H9 (cell line): ENCODE data around the gene ARID1B. TPM values are rescaled to one million over a fixed set of nuclear protein-coding genes. Genes with fewer than 3 reads are reported as not detected.

Experiments used
- DNase-seq: peaks from one replicate; pipeline ENCODE4 v3.0.0-alpha.2; 2017
- H2AFZ ChIP-seq: one replicate; pipeline ENCODE4 v1.6.1; 2013; ENCODE audit warnings: mild to moderate bottlenecking, low read length, control low read depth, moderate library complexity
- H2AK5ac ChIP-seq: 2 replicates; pipeline ENCODE4 v1.6.1; 2013; ENCODE audit warnings: low read length, control low read depth, mixed read lengths; ENCODE audit not compliant: insufficient read length
- H2BK120ac ChIP-seq: one replicate; pipeline ENCODE4 v1.6.1; 2013; ENCODE audit warnings: low read depth, mild to moderate bottlenecking, low read length, control low read depth, inconsistent platforms; ENCODE audit not compliant: poor library complexity, severe bottlenecking
- H2BK12ac ChIP-seq: 2 replicates; pipeline ENCODE4 v1.6.1; 2013; ENCODE audit warnings: low read length, control low read depth, mixed read lengths, low read depth; ENCODE audit not compliant: insufficient read length
- H2BK15ac ChIP-seq: 2 replicates; pipeline ENCODE4 v1.6.1; 2013; ENCODE audit warnings: low read depth, low read length, control low read depth
- H2BK20ac ChIP-seq: one replicate; pipeline ENCODE4 v1.6.1; 2013; ENCODE audit warnings: low read depth, mild to moderate bottlenecking, low read length, control low read depth, inconsistent platforms; ENCODE audit not compliant: poor library complexity, severe bottlenecking
- H2BK5ac ChIP-seq: 2 replicates; pipeline ENCODE4 v1.6.1; 2013; ENCODE audit warnings: low read length, control low read depth, mixed read lengths; ENCODE audit not compliant: insufficient read length
- H3K14ac ChIP-seq: 2 replicates; pipeline ENCODE4 v1.6.1; 2013; ENCODE audit warnings: low read length, control low read depth; ENCODE audit not compliant: insufficient read depth
- H3K18ac ChIP-seq: 2 replicates; pipeline ENCODE4 v1.6.1; 2013; ENCODE audit warnings: low read depth, mild to moderate bottlenecking, mixed read lengths, low read length, control low read depth; ENCODE audit not compliant: insufficient read length
- H3K23ac ChIP-seq: 2 replicates; pipeline ENCODE4 v1.6.1; 2013; ENCODE audit warnings: low read length, control low read depth, mixed read lengths, low read depth; ENCODE audit not compliant: insufficient read length
- H3K23me2 ChIP-seq: 2 replicates; pipeline ENCODE4 v1.6.1; 2013; ENCODE audit warnings: low read depth, mild to moderate bottlenecking, mixed read lengths, low read length, control low read depth; ENCODE audit not compliant: insufficient read length, poor library complexity, severe bottlenecking
- H3K27ac ChIP-seq: 2 replicates; pipeline ENCODE4 v1.5.1; 2013; ENCODE audit warnings: low read length, control low read depth, mixed read lengths, low read depth; ENCODE audit not compliant: insufficient read length
- H3K27me3 ChIP-seq: 2 replicates; pipeline ENCODE4 v1.6.1; 2013; ENCODE audit warnings: low read length, control low read depth, inconsistent platforms; ENCODE audit not compliant: insufficient read depth
- H3K4ac ChIP-seq: 2 replicates; pipeline ENCODE4 v1.6.1; 2013; ENCODE audit warnings: low read depth, mild to moderate bottlenecking, control low read depth, inconsistent platforms, low read length, moderate library complexity
- H3K4me1 ChIP-seq: 2 replicates; pipeline ENCODE4 v1.6.1; 2013; ENCODE audit warnings: low read length, control low read depth, inconsistent platforms; ENCODE audit not compliant: insufficient read depth
- H3K4me2 ChIP-seq: 2 replicates; pipeline ENCODE4 v1.6.1; 2013; ENCODE audit warnings: low read length, control low read depth, mixed read lengths; ENCODE audit not compliant: insufficient read length, insufficient read depth
- H3K56ac ChIP-seq: 2 replicates; pipeline ENCODE4 v1.6.1; 2013; ENCODE audit warnings: low read depth, mild to moderate bottlenecking, mixed read lengths, low read length, control low read depth; ENCODE audit not compliant: insufficient read length
- H3K79me1 ChIP-seq: 2 replicates; pipeline ENCODE4 v1.6.1; 2013; ENCODE audit warnings: low read depth, mild to moderate bottlenecking, moderate library complexity, low read length, control low read depth, inconsistent platforms; ENCODE audit not compliant: insufficient read depth, poor library complexity, severe bottlenecking
- H3K79me2 ChIP-seq: 2 replicates; pipeline ENCODE4 v1.6.1; 2013; ENCODE audit warnings: low read length, control low read depth, inconsistent platforms; ENCODE audit not compliant: insufficient read depth
- H3K9ac ChIP-seq: 2 replicates; pipeline ENCODE4 v1.6.1; 2013; ENCODE audit warnings: low read length, control low read depth, mixed read lengths; ENCODE audit not compliant: insufficient read length; ENCODE audit errors: extremely low read depth
- H3K9me3 ChIP-seq: one replicate; pipeline ENCODE4 v1.6.1; 2013; ENCODE audit warnings: low read depth, low read length, inconsistent platforms; ENCODE audit not compliant: control insufficient read depth
- H3T11ph ChIP-seq: one replicate; pipeline ENCODE4 v1.6.1; 2013; ENCODE audit warnings: mild to moderate bottlenecking, low read length, control low read depth, inconsistent platforms
- H4K20me1 ChIP-seq: one replicate; pipeline ENCODE4 v1.6.1; 2013; ENCODE audit not compliant: control insufficient read depth, insufficient read length, insufficient read depth
- H4K5ac ChIP-seq: 2 replicates; pipeline ENCODE4 v1.6.1; 2013; ENCODE audit warnings: low read depth, mild to moderate bottlenecking, mixed read lengths, low read length, control low read depth; ENCODE audit not compliant: insufficient read length
- H4K8ac ChIP-seq: replicated peaks from 2 replicates; pipeline ENCODE4 v1.6.1; 2013; ENCODE audit warnings: low read length, control low read depth, mixed read lengths, low read depth; ENCODE audit not compliant: insufficient read length
- H4K91ac ChIP-seq: 2 replicates; pipeline ENCODE4 v1.6.1; 2013; ENCODE audit warnings: low read depth, mild to moderate bottlenecking, moderate library complexity, mixed read lengths, low read length, control low read depth; ENCODE audit not compliant: insufficient read length
- H3K27ac Mint-ChIP-seq, 3 experiments: 2 replicates in 2 of 3; 3 replicates in 1 of 3; pipeline ENCODE4 v1.8.0; 2020 to 2021; ENCODE audit warnings: mixed read lengths in 3 of 3, mild to moderate bottlenecking in 1 of 3, moderate library complexity in 1 of 3
- H3K27me3 Mint-ChIP-seq: 2 replicates; pipeline ENCODE4 v1.8.0; 2021; ENCODE audit warnings: low read depth, mild to moderate bottlenecking, moderate library complexity, mixed read lengths
- H3K36me3 Mint-ChIP-seq, 3 experiments: 2 replicates in 2 of 3; 3 replicates in 1 of 3; pipeline ENCODE4 v1.8.0; 2020 to 2021; ENCODE audit warnings: low read depth in 3 of 3, mixed read lengths in 3 of 3; ENCODE audit not compliant: insufficient read depth in 1 of 3
- H3K4me1 Mint-ChIP-seq, 2 experiments: 2 replicates each; pipeline ENCODE4 v1.8.0; 2020; ENCODE audit warnings: mixed read lengths in 2 of 2
- H3K4me3 Mint-ChIP-seq, 2 experiments: 2 replicates in 1 of 2; 3 replicates in 1 of 2; pipeline ENCODE4 v1.8.0; 2020 to 2021; ENCODE audit warnings: mild to moderate bottlenecking in 2 of 2, mixed read lengths in 2 of 2, moderate library complexity in 1 of 2
- H3K9me3 Mint-ChIP-seq, 2 experiments: 2 replicates in 1 of 2; 3 replicates in 1 of 2; pipeline ENCODE4 v1.8.0; 2020; ENCODE audit warnings: mild to moderate bottlenecking in 2 of 2, mixed read lengths in 2 of 2, moderate library complexity in 1 of 2
- CTCF ChIP-seq: fragments of 200-600 bp; sonication (generic); conservative IDR thresholded peaks from 3 replicates; pipeline ENCODE4 v1.8.0; 2021; ENCODE audit warnings: antibody characterized with exemption, mild to moderate bottlenecking
- WGBS: extraction: QIAGEN DNeasy Blood & Tissue Kit; methylation state at CpG from one replicate; pipeline ENCODE4 v1.1.7; 2013; ENCODE audit warnings: missing lambda C conversion rate, low lambda C conversion rate, mixed read lengths; ENCODE audit not compliant: insufficient read length; ENCODE audit errors: extremely low coverage; 5-methylcytosine and 5-hydroxymethylcytosine counted together
- total RNA-seq: library from RNA; stranded (reverse); gene quantifications from 2 replicates; pipeline ENCODE4 v1.2.1, GENCODE V29; 2021

The ARID1B gene
- total RNA-seq, 1 experiment from 2014 or later = 88.2 TPM

- peaks cover 85 to 95% of the 10 kb centered on the region in 2 experiments for H3K4me1 Mint-ChIP-seq
- no CpG with 5 or more reads among the region's 5 CpGs for WGBS
Observed at GRCh38 chr6:156787569-156788492, 10.7 kb downstream of the ARID1B start.

More at GRCh38 chr6:156787569-156788492, 10.7 kb downstream of the ARID1B start:
- H3K27ac Mint-ChIP-seq = no peak overlapping the region; a peak in 1 of 7 replicates
- Histone ChIP-seq H3K9ac (no peak overlapping the region), H3K4me2 (no peak overlapping the region), H3K56ac (no peak overlapping the region), H2AFZ (no peak overlapping the region), H4K8ac (no peak overlapping the region), H3T11ph (no peak overlapping the region), H3K9me3 (no peaks in the 10 kb centered on the region), H2BK12ac (no peak overlapping the region), H3K79me1 (no peaks in the 10 kb centered on the region), H2BK20ac (no peak overlapping the region), H2AK5ac (no peak overlapping the region), H2BK5ac (no peak overlapping the region), H4K91ac (no peak overlapping the region), H3K79me2 (peaks cover 48% of the 10 kb centered on the region; the same call in 1 of the 2 replicates), H3K23me2 (peaks cover 2% of the 10 kb centered on the region), H3K4ac (no peak overlapping the region), H3K14ac (no peak overlapping the region), H4K20me1 (no peaks in the 10 kb centered on the region), H3K23ac (no peak overlapping the region), H3K27ac (no peak overlapping the region), H2BK120ac (no peak overlapping the region), H3K27me3 (no peaks in the 10 kb centered on the region), H2BK15ac (no peak overlapping the region), H4K5ac (no peak overlapping the region), H3K4me1 (peaks cover 17% of the 10 kb centered on the region), H3K18ac (no peak overlapping the region)
- no peaks in the 10 kb centered on the region for H3K27me3 Mint-ChIP-seq
- H3K4me3 Mint-ChIP-seq = no peak overlapping the region
- TF ChIP-seq CTCF = no peak
- DNase-seq = no peak
- peaks cover 3 to 11% (median 10%) of the 10 kb centered on the region in 3 experiments; a peak in 6 of 7 replicates for H3K36me3 Mint-ChIP-seq
- no peaks in the 10 kb centered on the region for H3K9me3 Mint-ChIP-seq
